ENCODE measurements around the gene PLCD4.
A peak's percentile ranks its signal among the peaks of the same experiment; 100 is the strongest.

PLCD4 gene

DNA sequence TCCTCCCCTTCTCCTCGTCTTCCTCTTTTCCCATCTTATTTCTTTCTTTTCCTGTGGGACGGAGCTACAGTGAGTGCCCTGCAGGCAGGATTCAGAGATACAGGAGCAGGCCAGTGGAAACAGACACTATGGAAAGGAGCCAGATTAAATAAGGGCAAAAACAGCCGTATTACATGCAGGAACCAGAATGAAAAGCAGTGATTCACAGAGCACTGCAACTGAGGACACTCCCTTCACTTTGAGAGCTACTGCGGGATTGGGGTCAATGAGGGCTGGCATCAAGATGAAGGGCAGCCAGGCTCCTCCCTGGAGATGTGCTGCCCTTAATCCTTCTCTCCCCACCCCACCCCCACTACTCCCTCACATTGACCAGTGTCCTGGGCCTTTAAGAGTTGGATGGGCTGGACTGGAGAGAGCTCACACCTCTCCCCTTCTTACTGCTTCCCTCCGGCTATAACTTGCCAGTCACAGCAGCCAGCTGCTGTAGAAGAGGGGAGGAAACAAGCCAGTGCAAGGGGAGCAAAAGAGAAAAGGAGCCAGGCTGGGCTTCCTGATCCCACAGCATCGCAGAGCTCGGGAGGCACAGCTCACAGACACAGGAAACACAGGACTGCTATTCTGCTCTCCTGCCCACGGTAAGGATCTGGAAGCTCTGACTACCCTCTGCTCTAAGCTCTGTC lies at the start of gene PLCD4:
TSS of gene PLCD4 (plus strand) at position 464 of the 680 bp plus-strand sequence. CDS start 7,841 bp downstream, outside the sequence.
- DNase-seq = no peak

DNA sequence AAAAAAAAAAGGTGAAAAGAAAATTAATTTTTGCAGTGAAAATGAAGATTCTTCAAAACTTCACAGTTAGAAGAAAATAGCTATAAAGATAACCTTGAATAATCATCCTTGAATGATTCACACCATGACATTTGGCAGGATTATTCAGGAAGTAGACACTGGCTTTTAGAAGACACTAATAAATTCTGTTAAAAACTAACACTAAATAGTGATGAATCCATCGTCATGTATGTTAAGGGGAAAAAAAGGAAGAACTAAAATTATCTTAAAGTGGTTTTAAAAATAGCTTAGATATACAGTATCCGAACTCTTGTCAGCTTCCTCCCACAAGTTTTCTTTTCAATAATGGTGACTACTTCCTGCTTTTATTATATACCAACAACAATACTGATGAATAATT lies 49.8 kb upstream of the PLCD4 start:
- DNase-seq = no peak

DNA sequence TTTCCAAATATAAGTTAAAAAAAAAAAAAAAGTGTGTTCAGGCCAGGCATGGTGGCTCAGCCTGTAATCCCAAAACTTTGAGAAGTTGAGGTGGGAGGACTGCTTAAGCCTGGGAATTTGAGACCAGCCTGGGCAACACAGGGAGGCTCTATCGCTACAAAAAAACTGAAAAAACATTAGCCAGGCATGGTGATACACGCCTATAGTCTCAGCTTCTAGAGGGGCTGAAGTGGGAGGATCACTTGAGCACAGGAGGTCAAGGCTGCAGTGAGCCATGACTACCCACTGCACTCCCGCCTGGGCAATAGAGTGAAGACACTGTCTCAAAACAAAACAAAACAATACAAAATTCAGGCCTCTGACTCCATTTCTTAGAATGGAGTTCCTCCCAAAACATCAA lies 48.7 kb upstream of the PLCD4 start:
- DNase-seq = no peak

DNA sequence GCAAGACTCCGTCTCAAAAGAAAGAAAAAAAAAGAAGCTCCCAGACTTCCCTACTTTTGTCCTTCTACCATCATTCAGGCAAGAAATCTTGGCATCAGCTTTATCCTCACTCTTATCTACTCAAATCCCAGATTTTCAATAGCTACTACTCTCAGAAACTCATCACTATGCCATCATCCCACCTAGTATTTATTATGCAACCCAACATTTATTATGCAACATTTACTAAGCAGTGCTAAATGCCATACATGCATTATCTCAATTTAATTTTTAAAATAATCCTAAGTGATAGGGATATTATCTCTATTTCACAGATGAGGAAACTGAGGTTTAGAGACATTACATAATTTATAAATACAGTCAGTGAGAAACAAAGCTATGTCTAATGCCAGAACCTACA lies 43.6 kb upstream of the PLCD4 start:
- DNase-seq = no peak

DNA sequence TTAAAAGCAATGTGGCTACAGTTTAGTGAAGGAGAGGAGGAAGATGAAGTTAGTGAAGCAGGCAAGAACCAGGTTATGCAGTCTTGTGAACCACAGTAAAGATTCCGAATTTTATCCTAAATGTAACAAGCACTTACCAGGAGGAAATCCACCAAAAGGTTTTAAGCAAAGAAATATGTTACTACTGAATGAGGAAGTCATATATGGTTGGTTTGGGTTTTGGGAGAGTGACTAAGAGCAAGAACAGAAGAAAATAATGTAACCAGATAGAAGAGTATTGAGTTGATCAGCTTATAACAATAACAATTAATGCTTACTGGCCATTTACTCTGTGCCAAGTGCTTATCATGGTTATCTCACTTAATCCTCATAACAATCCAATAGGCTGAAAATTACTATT lies 41.4 kb upstream of the PLCD4 start:
- no peak for DNase-seq

DNA sequence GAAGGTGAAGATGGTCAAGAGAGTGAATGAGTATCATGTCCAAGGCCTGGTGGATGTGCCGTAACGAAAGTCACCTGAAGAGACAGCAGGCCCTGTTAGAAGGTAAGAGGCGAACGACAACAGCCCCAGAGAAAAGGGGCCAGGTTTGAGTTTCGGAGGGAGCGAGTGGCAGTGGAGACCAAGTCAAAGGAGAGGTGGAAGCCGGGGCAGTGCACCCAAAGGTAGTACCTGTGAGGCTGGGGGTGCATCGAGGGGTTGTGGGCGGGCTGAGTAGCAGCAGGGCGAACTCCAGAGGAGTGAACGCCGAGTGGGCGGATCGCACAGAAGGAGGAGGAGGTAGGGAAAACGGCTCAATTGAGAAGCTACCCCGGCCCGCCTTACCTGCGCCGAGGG lies 39.9 kb upstream of the PLCD4 start:
- DNase-seq = no peak

DNA sequence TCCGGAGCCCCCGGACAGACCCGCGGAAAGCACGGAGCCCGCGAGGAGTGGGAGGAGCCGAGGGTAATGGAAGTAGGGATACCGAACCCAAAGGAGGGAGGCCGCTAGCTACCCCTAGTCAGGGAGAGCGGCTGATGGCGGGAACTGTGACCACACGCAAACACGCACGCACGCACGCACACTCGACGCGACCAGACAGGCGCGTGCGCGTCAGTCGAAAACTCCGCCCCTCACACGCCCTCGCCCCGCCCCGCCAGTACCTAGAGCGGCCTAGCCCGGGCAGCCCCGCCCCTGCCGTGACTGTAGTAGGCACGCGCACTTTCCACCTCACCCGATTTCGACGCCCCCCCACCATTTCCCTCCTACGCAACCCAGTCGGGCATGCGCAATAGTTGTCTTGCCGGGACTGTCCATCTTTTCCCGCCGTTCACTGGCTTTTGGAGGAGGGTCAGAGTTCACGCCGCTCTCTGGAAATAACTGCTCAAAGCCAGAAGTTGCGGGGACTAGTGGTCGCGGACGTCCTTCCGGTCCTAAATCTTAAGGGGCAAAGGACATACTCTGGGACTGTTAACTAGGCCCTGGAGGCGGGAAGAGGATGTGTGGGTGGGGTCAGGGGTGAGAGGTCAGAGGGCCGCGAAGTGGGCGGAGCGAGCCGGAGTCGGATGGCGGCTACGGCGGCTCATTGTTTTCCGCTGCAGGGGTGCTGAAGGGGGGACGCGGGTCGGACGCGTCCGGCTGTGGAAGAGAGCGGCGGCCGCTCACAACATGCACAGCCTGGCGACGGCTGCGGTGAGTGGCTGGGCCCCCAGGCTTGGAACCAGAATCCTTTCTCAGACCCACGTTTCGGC lies 39.3 kb upstream of the PLCD4 start, which contains the start of the genes CNOT9 and USP37:
TSS of gene CNOT9 (plus strand) at position 650 of the 848 bp plus-strand sequence. CDS start at position 766, 116 bp downstream.
TSS of gene USP37 (minus strand) at position 162 of the 848 bp plus-strand sequence. CDS start 9,698 bp downstream, outside the sequence.
- DNase-seq = peak; percentile 100

DNA sequence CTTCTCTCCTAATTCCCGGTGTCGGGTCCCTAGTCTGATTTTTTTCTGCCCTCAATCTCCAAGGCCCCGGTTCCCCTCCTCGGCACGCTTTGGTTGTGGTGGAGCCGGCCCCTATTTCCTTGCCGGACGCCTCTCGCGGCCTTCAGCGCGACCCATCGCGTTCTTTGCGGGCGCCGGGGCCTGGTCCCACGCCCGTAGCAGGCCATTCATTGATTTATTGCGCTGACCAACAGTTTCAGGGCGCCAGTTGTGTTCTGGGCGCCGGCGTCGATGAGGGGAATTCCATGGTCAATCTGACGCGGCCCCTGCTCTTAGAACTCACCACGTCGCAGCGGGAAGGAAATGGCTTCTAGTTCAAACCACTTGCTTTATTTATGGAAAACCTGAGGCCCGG lies 38.7 kb upstream of the PLCD4 start:
- peak; percentile 70 for DNase-seq

DNA sequence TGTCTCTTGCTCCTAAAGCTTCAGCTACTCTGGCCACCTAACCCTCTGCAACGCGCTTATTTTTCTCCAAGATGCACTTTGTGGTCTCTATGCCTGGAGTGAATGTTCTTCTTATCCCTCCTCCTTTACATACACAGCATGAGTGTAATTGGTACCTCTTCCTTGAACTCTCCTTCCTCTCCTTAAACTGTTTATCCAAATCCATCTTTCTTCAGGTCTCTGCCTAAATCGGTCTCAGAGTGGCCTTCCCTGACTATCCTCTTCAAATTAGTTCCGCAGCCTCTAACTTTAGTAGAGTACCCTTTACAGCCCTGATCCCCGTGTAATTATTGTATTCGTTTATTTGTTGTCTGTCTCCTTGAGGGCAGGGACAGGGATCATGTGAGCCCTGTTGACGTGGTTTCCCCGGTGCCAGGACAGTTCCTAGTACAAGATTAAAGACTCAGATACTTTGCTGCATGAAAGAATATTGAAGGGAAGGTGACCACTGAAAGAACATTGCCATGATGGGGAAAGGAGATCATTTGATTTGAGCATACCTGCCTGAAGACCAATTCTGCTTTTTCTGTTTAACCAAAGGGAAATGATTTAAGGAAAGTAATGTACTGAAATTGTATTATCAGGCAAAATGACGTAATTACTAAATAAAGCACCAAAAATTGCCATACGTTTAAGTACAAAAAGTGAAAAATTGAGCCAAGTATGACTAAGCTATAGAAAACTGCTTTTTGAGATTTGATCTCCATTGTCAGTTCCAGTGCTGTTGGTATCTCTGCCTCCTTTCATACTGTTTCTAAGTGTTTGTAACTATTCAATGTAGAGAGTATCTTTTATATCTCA lies 37.8 kb upstream of the PLCD4 start:
- DNase-seq = no peak

DNA sequence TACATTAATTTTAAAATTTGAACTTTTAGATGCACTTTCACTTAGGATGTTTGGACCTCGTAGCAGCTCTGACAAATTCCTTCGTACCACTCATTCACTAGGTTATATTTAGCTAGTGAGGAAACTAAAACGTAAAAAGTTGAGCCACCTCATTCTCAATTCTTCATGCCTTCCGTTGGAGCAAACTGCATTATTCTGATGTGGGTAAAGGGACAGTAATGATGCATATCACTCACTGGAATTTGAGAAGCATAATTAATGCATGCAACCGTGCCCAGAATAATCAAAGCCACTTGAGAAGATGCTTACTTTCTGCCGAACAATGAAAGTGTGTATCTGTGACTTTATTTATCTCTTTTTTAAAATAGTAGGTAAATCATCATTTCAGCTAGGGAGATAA lies 36.8 kb upstream of the PLCD4 start:
- DNase-seq = no peak

DNA sequence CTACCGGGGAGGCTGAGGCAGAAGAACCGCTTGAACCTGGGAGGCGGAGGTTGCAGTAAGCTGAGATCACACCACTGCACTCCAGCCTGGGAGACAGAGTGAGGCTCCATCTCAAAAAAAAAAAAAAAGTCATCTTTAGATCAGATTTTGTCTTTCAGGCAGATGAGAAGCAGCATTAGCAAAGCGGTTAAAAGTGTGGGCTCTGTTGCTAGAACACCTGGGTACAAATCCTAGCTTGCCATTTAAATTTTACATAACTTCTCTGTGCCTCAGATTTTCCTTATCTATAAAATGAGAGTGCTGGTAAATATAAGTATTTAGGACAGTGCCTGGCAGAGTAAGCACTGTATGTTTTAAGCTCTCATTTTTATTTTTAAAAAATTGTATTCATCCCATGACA lies 30.8 kb upstream of the PLCD4 start:
- no peak for DNase-seq

DNA sequence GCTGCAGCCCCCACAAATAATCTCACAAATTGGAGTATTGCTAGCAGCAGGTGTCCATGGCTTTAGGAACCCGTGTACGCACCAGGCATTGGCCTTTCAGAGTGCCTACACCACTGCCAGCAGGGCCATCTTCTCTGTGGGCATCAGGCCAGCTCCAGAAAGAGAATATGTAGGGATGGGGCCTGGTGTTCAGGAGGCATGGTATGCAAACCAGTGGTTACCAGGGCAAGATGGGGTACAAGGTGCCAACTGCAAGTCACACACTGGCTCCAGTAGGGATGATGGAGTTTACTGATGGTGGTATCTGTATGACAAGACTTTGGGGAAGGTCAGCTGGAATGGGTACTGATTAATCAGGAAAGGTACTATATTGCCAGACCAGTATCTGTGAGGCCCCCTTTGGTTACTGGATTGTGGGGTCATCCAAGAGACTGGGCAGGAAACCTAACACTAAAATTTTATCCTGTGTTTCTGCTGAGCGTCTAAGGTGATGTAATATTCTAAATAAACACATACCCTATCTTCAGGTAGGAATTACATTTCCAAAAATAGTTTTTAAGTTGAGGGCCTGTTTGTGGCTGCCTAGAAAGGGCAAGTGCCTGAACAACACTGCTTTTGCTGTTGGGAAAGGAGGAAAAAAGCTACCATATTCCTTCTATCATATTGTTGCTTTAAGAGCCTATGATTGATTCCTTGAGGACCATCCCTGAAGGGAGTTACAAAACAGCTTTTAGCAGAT lies 30.0 kb upstream of the PLCD4 start:
- DNase-seq = no peak

DNA sequence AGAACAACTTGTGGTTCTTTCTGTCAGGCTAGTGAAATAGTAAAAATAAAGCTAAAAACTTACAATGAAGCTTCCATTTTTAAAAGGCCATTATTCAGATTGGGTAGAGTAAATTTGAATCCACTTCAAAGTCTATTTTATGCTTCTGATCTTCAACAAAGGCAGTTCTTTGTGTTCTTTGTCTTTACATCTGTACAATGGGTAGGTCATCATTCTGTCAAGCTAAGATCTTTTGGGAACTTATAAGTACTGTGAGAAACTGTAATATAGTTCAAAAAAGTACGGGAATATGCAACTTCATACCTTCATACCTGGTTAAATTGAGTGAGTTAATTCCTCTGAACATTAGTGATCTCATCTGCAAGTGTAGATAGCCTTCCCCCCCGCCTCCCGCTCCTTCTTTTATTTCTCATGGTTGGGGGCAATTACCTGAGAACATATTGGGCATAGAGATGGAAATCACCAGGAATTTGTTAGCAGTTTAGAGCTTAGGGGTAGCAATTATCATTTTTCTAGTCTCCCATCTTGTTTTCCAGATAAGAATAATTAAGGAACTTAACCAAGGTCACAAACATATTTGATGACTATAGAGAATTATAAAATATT lies 29.3 kb upstream of the PLCD4 start:
- no peak for DNase-seq

DNA sequence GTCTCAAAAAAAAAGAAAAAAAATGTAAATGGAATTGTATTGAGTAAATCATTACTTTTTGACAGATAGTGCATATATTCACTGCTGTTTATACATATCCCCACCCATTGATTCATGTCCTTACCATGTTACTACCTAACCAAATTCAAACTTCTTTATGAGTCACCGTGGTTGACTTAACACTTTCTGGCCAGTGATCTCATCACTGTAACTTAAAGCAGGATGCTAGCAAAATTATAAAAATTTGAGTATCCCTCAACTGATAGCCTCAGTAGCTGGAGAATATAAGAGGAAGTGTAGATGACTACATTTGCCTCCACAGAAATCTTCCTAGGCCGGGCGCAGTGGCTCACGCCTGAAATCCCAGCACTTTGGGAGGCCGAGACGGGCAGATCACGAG lies 25.6 kb upstream of the PLCD4 start:
- no peak for DNase-seq

DNA sequence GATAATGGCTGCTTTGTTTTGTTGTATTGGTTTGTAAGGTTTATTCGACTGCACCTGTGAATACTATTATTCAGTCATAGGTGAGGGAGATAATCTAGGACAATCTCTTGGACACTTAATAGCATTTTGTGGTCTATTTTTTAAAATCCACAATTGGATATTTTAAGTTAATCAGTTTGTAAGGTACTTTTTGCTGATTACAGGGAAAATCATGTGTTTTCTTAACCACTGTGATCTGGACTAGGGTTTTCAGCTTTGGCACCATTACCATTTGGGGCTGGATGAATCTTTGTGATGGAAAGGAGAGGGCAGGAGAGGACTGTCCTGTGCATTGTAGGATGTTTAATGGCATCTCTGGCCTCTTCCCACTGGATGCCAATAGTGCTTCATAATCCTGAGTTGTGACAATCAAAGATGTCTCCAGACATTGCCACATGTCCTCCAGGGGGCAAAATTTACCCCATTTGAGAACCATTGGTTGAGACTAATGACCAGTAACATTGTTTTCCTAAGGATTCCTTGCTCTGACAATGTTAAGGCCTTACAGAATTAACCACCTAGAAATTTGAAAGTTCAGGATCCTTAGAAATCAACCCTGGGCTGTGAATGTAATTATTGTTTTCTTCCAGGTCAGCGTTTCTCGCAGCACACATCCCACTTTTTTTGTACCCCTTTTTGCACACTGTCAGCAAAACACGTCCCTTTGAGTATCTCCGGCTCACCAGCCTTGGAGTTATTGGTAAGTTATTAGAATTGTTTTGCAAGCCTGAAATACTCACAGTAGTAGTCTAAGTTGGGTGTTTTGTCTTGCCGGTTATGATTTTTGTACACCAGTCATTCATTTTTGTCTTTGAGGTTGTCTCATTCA lies 23.5 kb upstream of the PLCD4 start:
- no peak for DNase-seq

DNA sequence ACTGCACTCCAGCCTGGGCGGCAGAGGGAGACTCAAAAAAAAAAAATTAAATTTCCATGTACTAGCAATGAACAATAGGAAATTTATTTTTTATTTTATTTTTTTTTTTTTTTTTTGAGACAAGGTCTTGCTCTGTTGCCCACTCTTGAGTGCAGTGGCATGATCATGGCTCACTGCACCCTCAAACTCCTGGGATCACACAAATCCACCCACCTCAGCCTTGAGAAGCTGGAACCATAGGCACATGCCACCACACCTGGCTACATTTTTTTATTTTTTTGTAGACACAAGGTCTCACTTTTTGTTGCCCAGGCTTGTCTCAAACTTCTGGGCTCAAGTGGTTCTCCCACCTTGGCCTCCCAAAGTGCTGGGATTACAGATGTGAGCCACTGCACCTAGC lies 22.2 kb upstream of the PLCD4 start:
- DNase-seq = no peak

DNA sequence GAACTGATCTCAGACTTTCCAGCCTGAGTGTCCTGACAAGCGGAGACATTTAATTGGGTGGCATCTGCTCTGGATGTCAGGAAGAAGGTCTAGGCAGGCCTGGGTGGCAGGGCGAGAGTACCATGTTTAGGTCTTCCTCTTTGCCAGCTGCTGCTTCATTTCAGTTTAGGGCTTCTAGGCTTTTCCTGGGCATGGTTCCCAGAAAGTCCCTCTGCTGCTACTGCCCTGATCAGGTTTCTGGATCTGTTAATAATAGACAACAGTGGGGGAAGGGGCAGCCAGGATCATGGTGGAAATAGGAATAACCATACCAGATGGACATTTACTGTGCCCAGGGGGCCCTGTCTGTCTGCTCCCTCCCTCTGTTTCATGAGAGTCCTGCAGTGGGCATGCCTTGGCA lies 2.3 kb upstream of the PLCD4 start:
- no peak for DNase-seq

DNA sequence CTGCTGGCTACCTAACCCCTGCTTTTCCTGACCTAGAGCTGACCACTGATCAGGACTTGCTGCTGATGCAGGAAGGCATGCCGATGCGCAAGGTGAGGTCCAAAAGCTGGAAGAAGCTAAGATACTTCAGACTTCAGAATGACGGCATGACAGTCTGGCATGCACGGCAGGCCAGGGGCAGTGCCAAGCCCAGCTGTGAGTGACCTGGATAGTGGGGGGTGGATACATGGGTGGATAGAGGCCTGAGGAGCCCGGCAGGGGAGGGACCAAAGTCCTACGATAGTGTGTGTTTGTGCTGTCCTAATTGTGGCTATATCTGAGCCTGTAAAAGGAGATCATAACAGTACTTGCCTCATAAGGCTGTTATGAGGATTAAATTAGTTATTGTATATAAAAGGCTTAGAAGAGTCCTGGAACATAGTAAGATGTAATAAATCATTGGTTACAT lies 8.2 kb downstream of the PLCD4 start:
- no peak for DNase-seq

DNA sequence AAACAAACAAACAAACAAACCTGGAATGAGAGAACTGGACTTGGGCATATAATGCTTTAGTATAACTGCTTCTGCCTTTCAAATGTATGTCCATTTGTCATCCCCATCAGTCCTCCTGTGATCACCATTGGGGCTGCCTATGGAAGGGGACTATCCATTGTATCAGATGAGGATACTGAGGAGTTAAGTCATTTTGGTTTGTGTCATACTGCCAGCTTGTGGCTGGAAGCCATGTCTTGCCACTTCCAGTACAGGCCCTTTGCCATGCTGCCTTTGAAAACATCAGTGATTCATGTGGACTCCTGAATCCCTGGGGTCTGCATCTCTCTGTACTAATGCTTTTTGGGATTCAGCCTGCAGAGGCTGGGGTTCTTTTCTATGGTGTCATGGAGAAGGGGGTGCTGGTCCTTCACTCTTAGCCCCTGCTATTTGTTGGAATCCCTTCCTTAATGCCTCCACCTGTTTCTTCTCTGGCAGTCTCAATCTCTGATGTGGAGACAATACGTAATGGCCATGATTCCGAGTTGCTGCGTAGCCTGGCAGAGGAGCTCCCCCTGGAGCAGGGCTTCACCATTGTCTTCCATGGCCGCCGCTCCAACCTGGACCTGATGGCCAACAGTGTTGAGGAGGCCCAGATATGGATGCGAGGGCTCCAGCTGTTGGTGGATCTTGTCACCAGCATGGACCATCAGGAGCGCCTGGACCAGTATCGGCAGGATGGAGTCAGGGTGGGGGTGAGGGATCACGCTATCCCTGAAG lies 10.6 kb downstream of the PLCD4 start:
- no peak for DNase-seq

DNA sequence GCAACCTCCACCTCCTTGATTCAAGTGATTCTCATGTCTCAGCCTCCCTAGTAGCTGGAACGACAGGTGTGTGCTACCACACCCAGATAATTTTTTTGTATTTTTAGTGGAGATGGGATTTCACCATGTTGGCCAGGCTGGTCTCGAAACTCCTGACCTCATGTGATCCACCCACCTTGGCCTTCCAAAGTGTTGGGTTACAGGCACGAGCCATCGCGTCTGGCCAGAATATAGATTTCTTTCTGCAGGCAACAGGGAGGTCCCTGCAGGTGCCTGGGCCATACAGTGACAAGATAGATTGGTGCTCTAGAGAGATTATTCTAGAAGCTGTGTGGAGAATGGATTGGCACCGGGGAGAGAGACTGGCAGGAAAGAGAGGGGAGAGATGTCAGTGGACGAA lies 13.3 kb downstream of the PLCD4 start:
- DNase-seq = no peak

All from activated CD4-positive, CD25-positive, alpha-beta regulatory T cell treated with anti-CD3 and anti-CD28 coated beads, Interleukin-2, amount 50 U/mL, for 72 hours (primary cell).